HEK293 (cell line): ENCODE measurements around the gene GPR21.

Experiments used
- CTCF ChIA-PET: fragments of 350-600 bp; formaldehyde crosslinking; extraction: SDS; loops from one replicate; lab custom pipeline; 2021; ENCODE audit warnings: antibody characterized with exemption; lab: Yijun Ruan, JAX
- POLR2A ChIA-PET: fragments of 300-600 bp; formaldehyde crosslinking; extraction: SDS; loops from one replicate; lab custom pipeline; 2020; ENCODE audit warnings: antibody characterized with exemption, inconsistent platforms; lab: Yijun Ruan, JAX
- H3K27ac ChIP-seq: fragments of 200-500 bp; sonication (Bioruptor generic); 2 replicates; pipeline ENCODE4 v1.5.1; 2014; ENCODE audit warnings: low read depth, low read length, control low read depth, inconsistent platforms; ENCODE audit errors: extremely low read depth
- H3K36me3 ChIP-seq, 2 experiments: fragments of 200-500 bp in 1 of 2; sonication (Bioruptor generic) in 1 of 2; 1 replicate in 1 of 2; 2 replicates in 1 of 2; pipeline ENCODE4 v1.5.1; 2014 to 2017; ENCODE audit warnings: inconsistent platforms in 2 of 2, low read length in 2 of 2; ENCODE audit not compliant: control insufficient read depth in 2 of 2, insufficient read depth in 1 of 2
- H3K4me1 ChIP-seq: fragments of 200-500 bp; sonication (Bioruptor generic); 2 replicates; pipeline ENCODE4 v1.5.1; 2014; ENCODE audit warnings: mild to moderate bottlenecking, low read length, inconsistent platforms; ENCODE audit not compliant: control insufficient read depth, insufficient read depth
- H3K4me3 ChIP-seq: 2 replicates; pipeline ENCODE4 v1.5.1; 2011; ENCODE audit warnings: low read depth, mild to moderate bottlenecking, control low read depth, low read length, moderate library complexity
- H3K9me3 ChIP-seq: fragments of 200-500 bp; sonication (Bioruptor generic); 2 replicates; pipeline ENCODE4 v1.5.1; 2014; ENCODE audit warnings: low read depth, low read length, inconsistent platforms; ENCODE audit not compliant: control insufficient read depth, insufficient read depth
- GFI1B ChIP-seq: fragments of 450-650 bp; formaldehyde crosslinking; IDR thresholded peaks from 2 replicates; pipeline ENCODE4 v1.5.1; 2016; ENCODE audit warnings: missing biosample characterization, missing genetic modification characterization
- GLI4 ChIP-seq: fragments of 450-650 bp; formaldehyde crosslinking; IDR thresholded peaks from 2 replicates; pipeline ENCODE4 v1.5.1; 2016; ENCODE audit warnings: missing biosample characterization, missing genetic modification characterization
- SCRT2 ChIP-seq: fragments of 450-650 bp; formaldehyde crosslinking; IDR thresholded peaks from 2 replicates; pipeline ENCODE4 v1.5.1; 2016; ENCODE audit warnings: missing biosample characterization, missing genetic modification characterization
- TRIM28 ChIP-seq: IDR thresholded peaks from 2 replicates; pipeline ENCODE4 v1.6.1; 2011; ENCODE audit warnings: low read length, control low read depth, borderline replicate concordance
- YY2 ChIP-seq: fragments of 450-650 bp; formaldehyde crosslinking; IDR thresholded peaks from 2 replicates; pipeline ENCODE4 v1.5.1; 2016; ENCODE audit warnings: missing biosample characterization, missing genetic modification characterization
- ZBTB48 ChIP-seq: fragments of 450-650 bp; formaldehyde crosslinking; IDR thresholded peaks from 2 replicates; pipeline ENCODE4 v1.5.1; 2016; ENCODE audit warnings: missing biosample characterization, missing genetic modification characterization
- ZEB2 ChIP-seq: fragments of 450-650 bp; formaldehyde crosslinking; IDR thresholded peaks from 2 replicates; pipeline ENCODE4 v1.5.1; 2016; ENCODE audit warnings: missing biosample characterization, missing genetic modification characterization
- ZFHX2 ChIP-seq: fragments of 450-650 bp; formaldehyde crosslinking; conservative IDR thresholded peaks from 2 replicates; pipeline ENCODE4 v1.5.1; 2016; ENCODE audit warnings: missing biosample characterization, missing genetic modification characterization
- ZNF202 ChIP-seq: fragments of 450-650 bp; formaldehyde crosslinking; IDR thresholded peaks from 2 replicates; pipeline ENCODE4 v1.5.1; 2016; ENCODE audit warnings: missing biosample characterization, missing genetic modification characterization, borderline replicate concordance
- ZNF223 ChIP-seq: fragments of 450-650 bp; formaldehyde crosslinking; IDR thresholded peaks from 2 replicates; pipeline ENCODE4 v1.5.1; 2016; ENCODE audit warnings: missing biosample characterization, missing genetic modification characterization
- ZNF248 ChIP-seq: fragments of 450-650 bp; formaldehyde crosslinking; IDR thresholded peaks from 2 replicates; pipeline ENCODE4 v1.5.1; 2017; ENCODE audit warnings: missing biosample characterization, missing genetic modification characterization
- ZNF423 ChIP-seq: fragments of 450-650 bp; formaldehyde crosslinking; IDR thresholded peaks from 2 replicates; pipeline ENCODE4 v1.5.1; 2016; ENCODE audit warnings: missing biosample characterization, missing genetic modification characterization
- ZNF558 ChIP-seq: fragments of 450-650 bp; formaldehyde crosslinking; IDR thresholded peaks from 2 replicates; pipeline ENCODE4 v1.5.1; 2016; ENCODE audit warnings: missing biosample characterization, missing genetic modification characterization
- TF ChIP-seq, protein P1 (sequence below): fragments of 450-650 bp; formaldehyde crosslinking; IDR thresholded peaks from 2 replicates; pipeline ENCODE4 v1.5.1; 2016; ENCODE audit warnings: missing biosample characterization, missing genetic modification characterization
- TF ChIP-seq, protein P2 (sequence below): fragments of 450-650 bp; formaldehyde crosslinking; IDR thresholded peaks from 2 replicates; pipeline ENCODE4 v1.5.1; 2017; ENCODE audit warnings: missing biosample characterization, missing genetic modification characterization
- TF ChIP-seq, protein P3 (sequence below): fragments of 450-650 bp; formaldehyde crosslinking; IDR thresholded peaks from 2 replicates; pipeline ENCODE4 v1.5.1; 2016; ENCODE audit warnings: missing biosample characterization, missing genetic modification characterization
- TF ChIP-seq, protein P4 (sequence below): fragments of 450-650 bp; IDR thresholded peaks from 2 replicates; pipeline ENCODE4 v1.5.1; 2018; ENCODE audit warnings: missing biosample characterization, missing genetic modification characterization

GPR21 gene, protein sequence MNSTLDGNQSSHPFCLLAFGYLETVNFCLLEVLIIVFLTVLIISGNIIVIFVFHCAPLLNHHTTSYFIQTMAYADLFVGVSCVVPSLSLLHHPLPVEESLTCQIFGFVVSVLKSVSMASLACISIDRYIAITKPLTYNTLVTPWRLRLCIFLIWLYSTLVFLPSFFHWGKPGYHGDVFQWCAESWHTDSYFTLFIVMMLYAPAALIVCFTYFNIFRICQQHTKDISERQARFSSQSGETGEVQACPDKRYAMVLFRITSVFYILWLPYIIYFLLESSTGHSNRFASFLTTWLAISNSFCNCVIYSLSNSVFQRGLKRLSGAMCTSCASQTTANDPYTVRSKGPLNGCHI

DNA sequence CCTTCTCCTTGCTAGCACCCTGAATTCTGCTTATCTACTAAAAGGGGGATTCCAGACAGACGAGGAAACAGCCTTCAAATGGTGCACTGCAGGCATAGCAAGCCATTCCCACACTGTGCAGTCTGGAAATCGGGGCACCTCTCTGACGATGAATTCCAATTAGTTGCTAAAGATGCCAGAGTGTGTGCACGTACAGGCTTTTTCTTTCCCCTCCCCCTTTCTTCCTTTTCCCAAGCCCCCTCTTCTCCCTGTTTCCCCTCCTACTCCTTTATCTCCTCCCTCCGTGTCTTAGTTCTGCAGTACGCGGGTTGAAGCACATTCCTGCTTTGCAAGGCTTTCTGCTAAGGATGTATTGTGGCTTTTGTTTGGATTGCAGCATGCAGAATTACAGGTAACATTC, at the start of gene GPR21:
TSS of gene GPR21 (plus strand) at position 316 of the 400 bp plus-strand sequence. CDS start 900 bp downstream, outside the sequence.
- TF ChIP-seq, protein P1, sequence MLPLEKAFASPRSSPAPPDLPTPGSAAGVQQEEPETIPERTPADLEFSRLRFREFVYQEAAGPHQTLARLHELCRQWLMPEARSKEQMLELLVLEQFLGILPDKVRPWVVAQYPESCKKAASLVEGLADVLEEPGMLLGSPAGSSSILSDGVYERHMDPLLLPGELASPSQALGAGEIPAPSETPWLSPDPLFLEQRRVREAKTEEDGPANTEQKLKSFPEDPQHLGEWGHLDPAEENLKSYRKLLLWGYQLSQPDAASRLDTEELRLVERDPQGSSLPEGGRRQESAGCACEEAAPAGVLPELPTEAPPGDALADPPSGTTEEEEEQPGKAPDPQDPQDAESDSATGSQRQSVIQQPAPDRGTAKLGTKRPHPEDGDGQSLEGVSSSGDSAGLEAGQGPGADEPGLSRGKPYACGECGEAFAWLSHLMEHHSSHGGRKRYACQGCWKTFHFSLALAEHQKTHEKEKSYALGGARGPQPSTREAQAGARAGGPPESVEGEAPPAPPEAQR (tag by site-specific recombination), result no peak
- TF ChIP-seq, protein P2, sequence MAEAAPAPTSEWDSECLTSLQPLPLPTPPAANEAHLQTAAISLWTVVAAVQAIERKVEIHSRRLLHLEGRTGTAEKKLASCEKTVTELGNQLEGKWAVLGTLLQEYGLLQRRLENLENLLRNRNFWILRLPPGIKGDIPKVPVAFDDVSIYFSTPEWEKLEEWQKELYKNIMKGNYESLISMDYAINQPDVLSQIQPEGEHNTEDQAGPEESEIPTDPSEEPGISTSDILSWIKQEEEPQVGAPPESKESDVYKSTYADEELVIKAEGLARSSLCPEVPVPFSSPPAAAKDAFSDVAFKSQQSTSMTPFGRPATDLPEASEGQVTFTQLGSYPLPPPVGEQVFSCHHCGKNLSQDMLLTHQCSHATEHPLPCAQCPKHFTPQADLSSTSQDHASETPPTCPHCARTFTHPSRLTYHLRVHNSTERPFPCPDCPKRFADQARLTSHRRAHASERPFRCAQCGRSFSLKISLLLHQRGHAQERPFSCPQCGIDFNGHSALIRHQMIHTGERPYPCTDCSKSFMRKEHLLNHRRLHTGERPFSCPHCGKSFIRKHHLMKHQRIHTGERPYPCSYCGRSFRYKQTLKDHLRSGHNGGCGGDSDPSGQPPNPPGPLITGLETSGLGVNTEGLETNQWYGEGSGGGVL (tag by site-specific recombination), result no peak
- TF ChIP-seq SCRT2 (tag by site-specific recombination) (no peak), ZEB2 (no peak), YY2 (tag by site-specific recombination) (no peak), ZNF202 (tag by site-specific recombination) (no peak), ZBTB48 (tag by site-specific recombination) (no peak), ZNF248 (tag by site-specific recombination) (no peak), GLI4 (tag by site-specific recombination) (no peak), ZFHX2 (tag by site-specific recombination) (no peak), ZNF423 (tag by site-specific recombination) (no peak)
- TF ChIP-seq, protein P3, sequence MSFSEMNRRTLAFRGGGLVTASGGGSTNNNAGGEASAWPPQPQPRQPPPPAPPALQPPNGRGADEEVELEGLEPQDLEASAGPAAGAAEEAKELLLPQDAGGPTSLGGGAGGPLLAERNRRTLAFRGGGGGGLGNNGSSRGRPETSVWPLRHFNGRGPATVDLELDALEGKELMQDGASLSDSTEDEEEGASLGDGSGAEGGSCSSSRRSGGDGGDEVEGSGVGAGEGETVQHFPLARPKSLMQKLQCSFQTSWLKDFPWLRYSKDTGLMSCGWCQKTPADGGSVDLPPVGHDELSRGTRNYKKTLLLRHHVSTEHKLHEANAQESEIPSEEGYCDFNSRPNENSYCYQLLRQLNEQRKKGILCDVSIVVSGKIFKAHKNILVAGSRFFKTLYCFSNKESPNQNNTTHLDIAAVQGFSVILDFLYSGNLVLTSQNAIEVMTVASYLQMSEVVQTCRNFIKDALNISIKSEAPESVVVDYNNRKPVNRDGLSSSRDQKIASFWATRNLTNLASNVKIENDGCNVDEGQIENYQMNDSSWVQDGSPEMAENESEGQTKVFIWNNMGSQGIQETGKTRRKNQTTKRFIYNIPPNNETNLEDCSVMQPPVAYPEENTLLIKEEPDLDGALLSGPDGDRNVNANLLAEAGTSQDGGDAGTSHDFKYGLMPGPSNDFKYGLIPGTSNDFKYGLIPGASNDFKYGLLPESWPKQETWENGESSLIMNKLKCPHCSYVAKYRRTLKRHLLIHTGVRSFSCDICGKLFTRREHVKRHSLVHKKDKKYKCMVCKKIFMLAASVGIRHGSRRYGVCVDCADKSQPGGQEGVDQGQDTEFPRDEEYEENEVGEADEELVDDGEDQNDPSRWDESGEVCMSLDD (tag by site-specific recombination), result no peak
- TF ChIP-seq, all 188 proteins: peak for 0
- ChIA-PET CTCF (no interaction called here), POLR2A (no interaction called here)
- Histone ChIP-seq H3K27ac (no peak within 1 kb of the TSS), H3K4me3 (no peak within 1 kb of the TSS), H3K9me3 (no peaks in the 10 kb centered on the region), H3K4me1 (no peaks in the 10 kb centered on the region), H3K36me3 (peaks cover 0 to 35% of the 10 kb centered on the region in 2 experiments; a peak in 1 of 3 replicates)

DNA sequence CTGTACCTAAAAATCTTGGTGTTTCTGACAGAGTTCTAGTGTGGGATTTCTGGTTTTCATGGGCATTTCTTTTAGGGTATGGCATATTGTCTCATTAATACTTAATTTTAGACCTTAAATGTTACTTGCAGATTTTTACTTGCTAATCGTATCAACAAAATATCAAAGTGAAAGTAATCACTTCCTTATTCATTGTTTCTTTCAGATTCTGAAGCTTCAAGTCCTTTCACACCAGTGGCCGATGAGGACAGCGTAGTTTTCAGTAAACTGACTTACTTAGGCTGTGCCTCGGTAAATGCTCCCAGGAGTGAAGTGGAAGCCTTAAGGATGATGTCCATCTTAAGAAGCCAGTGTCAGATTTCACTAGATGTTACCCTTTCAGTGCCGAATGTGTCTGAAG, 47.5 kb upstream of the GPR21 start:
- Histone ChIP-seq H3K27ac (no peak overlapping the region), H3K4me1 (no peaks in the 10 kb centered on the region), H3K36me3 (peaks cover 15 to 55% of the 10 kb centered on the region in 2 experiments), H3K9me3 (no peaks in the 10 kb centered on the region), H3K4me3 (no peak overlapping the region)
- TF ChIP-seq, protein P4, sequence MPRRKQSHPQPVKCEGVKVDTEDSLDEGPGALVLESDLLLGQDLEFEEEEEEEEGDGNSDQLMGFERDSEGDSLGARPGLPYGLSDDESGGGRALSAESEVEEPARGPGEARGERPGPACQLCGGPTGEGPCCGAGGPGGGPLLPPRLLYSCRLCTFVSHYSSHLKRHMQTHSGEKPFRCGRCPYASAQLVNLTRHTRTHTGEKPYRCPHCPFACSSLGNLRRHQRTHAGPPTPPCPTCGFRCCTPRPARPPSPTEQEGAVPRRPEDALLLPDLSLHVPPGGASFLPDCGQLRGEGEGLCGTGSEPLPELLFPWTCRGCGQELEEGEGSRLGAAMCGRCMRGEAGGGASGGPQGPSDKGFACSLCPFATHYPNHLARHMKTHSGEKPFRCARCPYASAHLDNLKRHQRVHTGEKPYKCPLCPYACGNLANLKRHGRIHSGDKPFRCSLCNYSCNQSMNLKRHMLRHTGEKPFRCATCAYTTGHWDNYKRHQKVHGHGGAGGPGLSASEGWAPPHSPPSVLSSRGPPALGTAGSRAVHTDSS, result no peak
- TF ChIP-seq GFI1B (tag by site-specific recombination) (no peak), ZNF223 (no peak), ZNF558 (tag by site-specific recombination) (no peak), TRIM28 (no peak)
- ChIA-PET CTCF (interaction anchor here (1.1 to 2.2 kb wide), 2 partner anchors 9 to 364 kb away, joined by 3 to 9 read pairs; no protein-coding TSS in a partner anchor), POLR2A (no interaction called here)
